Measurements from ENCODE around the gene DNAH2. TPM values are rescaled to one million over a fixed set of nuclear protein-coding genes. Genes with fewer than 3 reads are reported as not detected.

The DNAH2 gene
- total and polyA plus RNA-seq, 2 of the 8 experiments (the other 6 are each of a cell fraction or from before 2014, with no cell fraction given): 0.13 to 0.18 TPM

DNA sequence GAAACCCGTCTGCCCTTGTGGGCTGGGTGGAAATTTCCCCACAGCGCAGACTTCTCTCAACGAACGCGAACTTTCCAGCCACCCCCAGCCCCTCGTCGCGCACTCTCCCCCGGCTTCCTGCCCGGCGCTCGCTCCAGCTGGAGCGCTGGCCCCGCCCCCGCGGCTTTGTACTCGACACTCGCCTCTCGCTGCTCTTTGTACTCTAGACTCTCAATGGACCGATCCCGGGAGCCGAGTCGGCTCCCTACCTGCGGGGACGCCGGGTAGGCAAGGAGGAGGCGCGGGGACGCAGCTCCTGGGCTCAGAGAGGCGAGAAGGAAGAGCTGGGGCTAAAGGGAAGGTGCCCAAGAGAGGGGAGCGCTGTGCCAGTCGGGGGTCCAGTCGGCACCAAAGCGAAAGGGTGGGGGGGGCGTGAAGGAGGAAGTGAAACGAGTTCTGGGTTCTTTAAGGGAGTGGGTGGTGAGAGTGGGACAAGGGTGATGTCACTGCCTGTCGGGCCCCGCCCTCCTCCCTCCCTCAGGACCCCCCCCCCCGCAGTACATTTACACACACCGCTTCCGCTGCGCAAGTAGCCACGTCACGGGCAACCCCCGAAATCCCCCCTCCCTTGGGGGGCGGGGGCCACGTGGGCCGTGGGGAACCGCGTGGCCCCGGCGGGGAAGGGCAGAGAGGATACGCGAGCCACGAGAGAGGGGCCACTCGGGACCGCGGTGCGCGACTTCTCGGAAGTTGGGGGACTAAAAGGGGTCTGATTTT, 126.2 kb downstream of the DNAH2 start (continued):
- TF ChIP-seq TEAD4 (IDR thresholded peaks at IDR 0.05; ENCODE audit: low read depth, low read length): no peak
- TF ChIP-seq CBX8 (IDR thresholded peaks at IDR 0.05; ENCODE audit: borderline replicate concordance, low read depth, low read length): no peak
- TF ChIP-seq KDM5A (IDR thresholded peaks at IDR 0.05; ENCODE audit: low read length): no peak
- no peak for TF ChIP-seq MAFK (IDR thresholded peaks at IDR 0.05; ENCODE audit: low read depth, low read length)
- no peak for TF ChIP-seq CEBPB (IDR thresholded peaks at IDR 0.05; ENCODE audit: low read depth, low read length)
- TF ChIP-seq GABPA (IDR thresholded peaks at IDR 0.05; ENCODE audit: borderline replicate concordance, insufficient read depth, low read length): no peak
- TF ChIP-seq, protein P1, sequence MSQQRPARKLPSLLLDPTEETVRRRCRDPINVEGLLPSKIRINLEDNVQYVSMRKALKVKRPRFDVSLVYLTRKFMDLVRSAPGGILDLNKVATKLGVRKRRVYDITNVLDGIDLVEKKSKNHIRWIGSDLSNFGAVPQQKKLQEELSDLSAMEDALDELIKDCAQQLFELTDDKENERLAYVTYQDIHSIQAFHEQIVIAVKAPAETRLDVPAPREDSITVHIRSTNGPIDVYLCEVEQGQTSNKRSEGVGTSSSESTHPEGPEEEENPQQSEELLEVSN (IDR thresholded peaks at IDR 0.05): no peak
- no peak for TF ChIP-seq ZNF274 (IDR thresholded peaks at IDR 0.05; ENCODE audit: borderline replicate concordance, extremely low read depth, low read length)
- TF ChIP-seq RNF2 (IDR thresholded peaks at IDR 0.05; ENCODE audit: borderline replicate concordance, low read depth, low read length, missing control alignments, poor library complexity, severe bottlenecking): no peak
- no peak for TF ChIP-seq SP2 (IDR thresholded peaks at IDR 0.05; ENCODE audit: low read length)
- TF ChIP-seq POU5F1 (IDR thresholded peaks at IDR 0.05; ENCODE audit: low read depth, low read length): no peak
- TF ChIP-seq, protein P2, sequence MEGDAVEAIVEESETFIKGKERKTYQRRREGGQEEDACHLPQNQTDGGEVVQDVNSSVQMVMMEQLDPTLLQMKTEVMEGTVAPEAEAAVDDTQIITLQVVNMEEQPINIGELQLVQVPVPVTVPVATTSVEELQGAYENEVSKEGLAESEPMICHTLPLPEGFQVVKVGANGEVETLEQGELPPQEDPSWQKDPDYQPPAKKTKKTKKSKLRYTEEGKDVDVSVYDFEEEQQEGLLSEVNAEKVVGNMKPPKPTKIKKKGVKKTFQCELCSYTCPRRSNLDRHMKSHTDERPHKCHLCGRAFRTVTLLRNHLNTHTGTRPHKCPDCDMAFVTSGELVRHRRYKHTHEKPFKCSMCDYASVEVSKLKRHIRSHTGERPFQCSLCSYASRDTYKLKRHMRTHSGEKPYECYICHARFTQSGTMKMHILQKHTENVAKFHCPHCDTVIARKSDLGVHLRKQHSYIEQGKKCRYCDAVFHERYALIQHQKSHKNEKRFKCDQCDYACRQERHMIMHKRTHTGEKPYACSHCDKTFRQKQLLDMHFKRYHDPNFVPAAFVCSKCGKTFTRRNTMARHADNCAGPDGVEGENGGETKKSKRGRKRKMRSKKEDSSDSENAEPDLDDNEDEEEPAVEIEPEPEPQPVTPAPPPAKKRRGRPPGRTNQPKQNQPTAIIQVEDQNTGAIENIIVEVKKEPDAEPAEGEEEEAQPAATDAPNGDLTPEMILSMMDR (IDR thresholded peaks at IDR 0.05; ENCODE audit: control extremely low read depth in 1 of 3, insufficient read depth in 1 of 3, low read depth in 1 of 3, low read length in 3 of 3): no peak
- no peak for TF ChIP-seq RXRA (IDR thresholded peaks at IDR 0.05; ENCODE audit: insufficient read depth, low read depth, low read length)
- TF ChIP-seq YY1 (IDR thresholded peaks at IDR 0.05; ENCODE audit: low read depth, low read length): no peak
- no peak for TF ChIP-seq CHD2 (IDR thresholded peaks at IDR 0.05; ENCODE audit: low read length)
- TF ChIP-seq EP300 (IDR thresholded peaks at IDR 0.05; ENCODE audit: borderline replicate concordance in 1 of 2, low read depth in 2 of 2, low read length in 2 of 2): no peak
- no peak; a peak in 1 of 3 replicates for TF ChIP-seq POLR2A (IDR thresholded peaks at IDR 0.05; ENCODE audit: control extremely low read depth in 1 of 2, low read depth in 2 of 2, low read length in 2 of 2)
